Measurements from ENCODE around the gene YTHDF1.

The YTHDF1 gene

DNA sequence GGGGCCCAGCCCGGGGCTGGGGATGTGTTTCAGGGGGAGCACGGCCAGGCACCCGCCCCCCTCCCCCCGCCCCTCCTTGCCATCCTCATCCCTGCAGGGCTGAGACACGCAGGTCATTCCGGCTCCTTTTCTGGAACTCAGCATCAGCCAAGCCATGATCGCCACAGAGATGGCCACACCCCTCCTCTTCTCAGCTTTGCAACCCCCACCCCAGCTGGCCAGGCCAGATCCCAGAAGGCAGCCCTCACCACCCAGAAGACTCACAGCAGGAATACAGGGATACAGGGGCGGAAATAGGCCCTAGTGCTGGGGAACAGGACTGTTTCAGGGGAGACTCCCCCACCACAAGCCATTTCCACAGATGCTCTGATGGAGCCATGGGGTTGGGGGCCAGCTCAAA is 33.5 kb downstream of the YTHDF1 start:
- peak; percentile 27 for DNase-seq

DNA sequence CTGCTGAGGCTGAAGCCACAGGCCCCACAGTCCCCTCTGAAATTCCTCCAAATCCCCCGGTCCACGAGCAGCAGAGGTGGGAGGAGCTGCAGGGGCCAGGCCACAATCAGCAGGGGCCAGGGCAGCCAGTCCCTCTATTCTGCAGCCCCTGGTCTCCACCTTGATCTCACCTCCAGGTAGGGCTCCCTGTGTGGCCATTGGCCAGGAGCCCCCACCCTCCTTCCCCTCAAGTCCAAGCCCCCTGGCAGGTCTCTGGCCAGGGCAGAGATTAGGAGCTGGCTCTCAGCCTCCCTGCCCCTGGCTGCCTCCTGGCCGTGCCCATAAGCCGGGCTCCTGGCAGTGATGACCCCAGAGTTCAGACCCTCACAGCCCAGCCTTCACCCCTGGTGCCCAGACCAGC is 34.7 kb downstream of the YTHDF1 start:
- DNase-seq = no peak

DNA sequence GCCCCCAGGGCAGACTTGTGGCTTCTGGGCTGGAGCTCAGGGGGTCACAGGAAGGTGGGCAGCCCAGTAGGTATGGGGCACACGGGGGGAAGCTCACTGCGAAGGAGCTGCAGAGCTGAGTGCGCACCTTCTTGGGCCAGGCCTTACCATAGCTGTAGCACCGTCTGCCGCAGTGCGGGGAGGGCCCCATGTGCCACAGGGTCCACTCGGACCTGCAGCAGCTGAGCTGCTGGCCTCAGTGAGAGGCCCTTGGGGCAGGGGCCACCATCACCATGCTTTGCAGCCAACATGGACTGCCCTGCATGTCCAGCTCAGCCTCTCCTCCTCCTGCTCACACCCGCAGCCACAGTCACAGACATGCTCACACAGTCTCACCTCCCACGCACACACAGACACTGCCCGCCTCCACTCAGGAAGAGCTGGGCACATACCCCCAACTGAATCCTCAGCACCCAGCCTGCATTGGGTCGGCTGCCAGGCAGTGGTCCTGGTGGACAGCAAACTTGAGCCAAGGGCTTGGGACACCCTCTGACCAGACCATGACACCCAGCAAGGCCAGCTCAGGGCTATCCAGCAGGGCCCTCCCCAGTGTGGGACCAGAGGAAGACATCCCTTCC is 35.3 kb downstream of the YTHDF1 start:
- no peak for DNase-seq

DNA sequence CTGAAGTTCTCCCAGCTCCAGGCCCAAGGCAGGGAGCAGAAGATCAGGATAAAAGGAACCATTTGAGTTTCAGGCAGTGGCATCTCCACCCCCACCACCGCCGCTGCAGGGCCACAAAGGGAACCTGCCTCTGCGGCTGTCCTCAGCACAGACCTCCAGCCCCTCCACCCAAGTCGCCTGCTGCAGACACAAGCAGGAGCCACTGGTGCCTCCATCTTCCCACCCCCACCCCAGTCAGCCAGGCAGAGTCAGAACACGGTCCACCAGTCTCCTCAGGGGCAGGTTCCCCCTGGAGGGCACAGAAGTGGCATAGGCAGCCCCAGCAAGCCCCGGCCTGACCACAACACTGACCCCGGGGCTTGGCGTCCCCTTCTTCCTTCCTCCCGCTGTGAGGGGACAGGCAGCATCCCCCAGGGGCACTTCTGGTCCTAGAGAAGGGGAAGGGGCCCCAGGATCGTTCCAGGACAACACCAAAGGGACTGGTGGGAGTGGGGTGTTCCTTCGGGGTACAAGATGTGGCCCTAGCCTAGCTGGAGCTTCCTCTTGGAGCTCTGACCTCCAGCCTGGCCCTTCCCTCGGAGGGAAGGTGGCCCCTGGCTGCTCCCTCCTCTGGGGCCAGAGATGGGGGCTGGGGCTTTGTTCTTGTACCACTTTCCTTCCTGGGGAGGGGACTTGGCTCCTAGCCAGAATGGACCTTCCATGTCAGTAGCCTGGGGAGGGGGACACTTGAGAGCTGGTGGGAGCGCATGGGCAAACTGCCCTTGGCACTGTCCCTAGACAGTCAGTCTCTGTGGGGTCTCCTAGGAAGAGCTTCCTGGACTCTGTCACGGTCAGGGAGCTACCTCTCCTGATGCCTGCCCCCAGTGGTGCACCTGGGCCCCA is 36.0 kb downstream of the YTHDF1 start:
- DNase-seq = no peak

DNA sequence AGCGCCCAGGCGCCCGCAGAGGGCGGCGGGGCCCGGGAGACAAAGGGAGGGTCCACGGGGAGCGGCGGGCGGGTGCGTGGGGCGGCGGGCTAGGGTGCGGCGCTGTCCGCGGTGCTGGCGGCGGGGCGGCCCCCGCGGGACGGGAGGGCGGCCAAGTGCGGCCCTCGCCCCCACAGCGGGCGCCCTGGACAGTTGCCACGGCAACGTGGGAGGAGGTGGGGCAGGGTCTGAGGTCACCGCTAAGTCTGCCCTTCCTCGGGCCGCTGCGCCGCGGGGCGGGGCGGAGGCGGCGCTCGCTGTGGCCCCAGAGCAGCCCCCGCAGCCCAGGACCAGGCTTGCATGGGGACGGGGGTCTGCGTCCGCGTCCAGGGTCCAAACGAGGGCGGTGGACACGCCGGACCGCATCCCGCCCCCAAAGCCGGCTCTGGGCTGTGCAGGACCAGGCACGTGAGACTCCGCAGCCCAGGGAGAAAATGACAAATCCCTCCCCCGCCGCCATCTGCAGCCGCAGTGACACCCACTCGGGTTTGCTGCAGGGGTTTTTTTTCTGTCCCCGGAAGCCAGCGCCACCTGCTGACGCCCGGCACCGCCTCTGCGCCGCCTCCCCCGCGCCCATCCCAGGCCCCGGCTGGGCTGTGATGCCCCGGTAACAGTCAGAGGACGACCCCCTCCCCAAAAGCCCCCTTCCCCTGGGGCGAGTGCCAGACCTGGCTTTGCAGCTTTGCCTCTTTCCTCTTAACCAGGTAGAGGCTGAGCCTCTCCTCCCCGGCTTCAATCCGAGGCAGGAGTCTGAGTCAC is 36.8 kb downstream of the YTHDF1 start:
- peak; percentile 49 for DNase-seq

DNA sequence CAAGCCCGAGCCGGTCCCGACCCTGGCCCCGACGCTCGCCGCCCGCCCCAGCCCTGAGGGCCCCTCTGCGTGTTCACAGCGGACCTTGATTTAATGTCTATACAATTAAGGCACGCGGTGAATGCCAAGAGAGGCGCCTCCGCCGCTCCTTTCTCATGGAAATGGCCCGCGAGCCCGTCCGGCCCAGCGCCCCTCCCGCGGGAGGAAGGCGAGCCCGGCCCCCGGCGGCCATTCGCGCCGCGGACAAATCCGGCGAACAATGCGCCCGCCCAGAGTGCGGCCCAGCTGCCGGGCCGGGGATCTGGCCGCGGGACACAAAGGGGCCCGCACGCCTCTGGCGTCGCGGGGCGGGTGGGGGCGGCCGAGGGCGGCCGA is 37.5 kb downstream of the YTHDF1 start:
- DNase-seq = no peak

DNA sequence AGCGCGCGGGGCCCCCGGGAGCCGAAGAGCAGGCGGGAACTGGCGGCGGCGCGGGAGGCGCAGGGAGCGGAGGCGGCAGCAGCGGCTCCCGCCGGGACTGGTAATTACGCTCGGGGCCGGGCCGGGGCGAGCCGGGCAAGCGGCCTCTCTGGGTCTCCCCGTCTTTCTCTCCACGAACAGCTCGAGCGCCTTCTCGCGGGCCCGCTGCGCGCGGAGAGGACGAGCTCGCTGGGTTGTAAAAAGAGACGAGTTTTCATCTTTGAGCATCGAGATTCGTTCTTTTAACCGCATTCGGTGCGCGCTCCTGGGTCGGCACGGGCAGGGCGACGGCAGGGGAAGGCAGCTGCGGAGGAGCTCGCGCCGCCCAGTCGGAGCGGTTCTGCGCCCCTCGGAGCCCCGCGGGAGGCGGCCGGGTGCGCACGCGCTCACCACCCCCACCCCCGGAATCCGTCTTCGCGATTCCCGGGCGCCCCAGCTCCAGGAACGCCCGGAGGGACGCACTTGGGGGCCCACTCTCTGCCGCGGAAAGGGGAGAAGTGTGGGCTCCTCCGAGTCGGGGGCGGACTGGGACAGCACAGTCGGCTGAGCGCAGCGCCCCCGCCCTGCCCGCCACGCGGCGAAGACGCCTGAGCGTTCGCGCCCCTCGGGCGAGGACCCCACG is 38.0 kb downstream of the YTHDF1 start:
- no peak for DNase-seq

DNA sequence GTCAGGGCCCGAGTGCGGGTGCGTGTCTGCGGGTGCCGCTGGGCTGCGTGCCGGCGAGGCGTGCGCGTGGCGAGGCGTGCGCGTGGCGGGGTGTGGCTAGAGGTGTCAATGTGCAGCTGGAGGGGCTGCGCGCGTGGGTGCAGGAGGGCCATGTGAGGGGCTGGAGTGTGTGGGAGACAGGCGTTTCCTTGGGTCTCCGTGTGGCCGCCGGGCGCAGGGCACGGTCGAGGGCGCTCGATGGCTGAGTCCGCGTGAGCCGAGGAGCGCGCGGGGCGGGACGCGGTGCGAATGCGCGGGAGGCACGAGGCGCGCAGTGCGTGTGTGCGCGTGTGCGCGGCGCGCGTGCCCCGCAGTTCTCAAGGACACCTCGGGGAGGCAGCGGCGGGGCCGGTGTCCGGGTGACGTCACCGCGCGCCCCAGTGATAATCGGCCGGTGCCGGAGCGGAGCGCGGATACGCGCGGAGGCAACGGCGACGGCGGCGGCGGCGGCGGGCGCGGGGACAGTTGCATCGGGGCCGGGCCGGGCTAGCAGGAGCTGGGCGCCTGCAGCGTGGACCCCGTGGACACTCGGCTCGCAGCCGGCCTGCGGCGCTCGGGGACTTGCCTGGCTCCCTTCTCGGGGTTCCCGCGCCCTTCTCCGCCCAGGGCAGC is 38.7 kb downstream of the YTHDF1 start:
- no peak for DNase-seq

DNA sequence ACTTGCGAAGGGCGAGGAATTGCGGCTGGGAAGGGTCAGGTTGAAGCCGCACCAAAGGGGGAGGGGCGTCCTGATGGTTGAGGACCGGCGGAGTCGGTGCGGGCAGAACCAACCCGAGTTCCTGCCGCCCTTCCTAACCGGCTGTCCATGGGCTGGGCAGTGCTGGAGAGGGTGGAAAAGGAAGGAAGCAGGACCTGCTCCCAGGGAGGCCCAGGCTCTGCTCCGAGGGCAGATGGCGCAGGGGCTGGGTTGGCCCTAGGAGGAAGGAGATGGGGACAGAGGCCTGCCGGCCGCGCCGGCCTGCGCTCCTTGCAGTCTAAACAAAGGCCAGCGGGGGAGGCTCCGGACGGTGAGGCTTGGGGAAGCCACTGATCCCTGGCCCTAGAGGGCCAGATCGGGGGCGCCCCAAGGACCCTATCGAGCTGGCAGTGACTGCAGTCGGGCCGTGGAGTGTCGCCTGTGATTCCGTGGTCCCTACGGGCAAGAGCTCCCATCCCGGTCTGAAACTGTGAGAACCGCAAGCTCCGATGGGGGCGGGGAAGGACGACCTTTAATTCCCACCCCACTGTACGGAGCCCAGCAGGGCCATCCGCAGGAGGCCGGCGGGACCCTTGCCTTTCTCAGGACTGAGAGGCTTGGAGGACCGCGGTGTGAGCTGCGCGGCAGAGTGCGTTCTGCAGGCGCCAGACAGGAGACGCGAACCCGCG is 39.4 kb downstream of the YTHDF1 start:
- no peak for DNase-seq

DNA sequence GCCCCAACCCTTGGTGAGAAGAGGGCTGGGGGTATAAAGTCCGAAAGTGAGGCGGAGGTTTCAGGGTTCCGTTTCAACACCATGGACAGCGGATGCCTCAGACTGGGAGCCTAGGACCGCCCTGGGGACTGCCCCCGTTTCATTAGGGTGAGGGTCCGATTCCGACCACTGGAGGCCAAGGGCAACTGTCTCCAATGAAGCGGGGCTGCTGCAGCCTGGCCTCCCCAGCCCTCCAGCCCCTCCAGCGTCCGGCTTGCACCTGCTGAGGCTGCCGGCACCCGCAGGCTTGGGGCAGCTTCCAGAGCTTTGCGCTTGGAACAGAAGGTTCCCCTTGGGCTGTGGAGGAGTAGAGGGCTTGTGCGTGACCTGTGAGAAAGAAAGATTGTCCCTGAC is 39.9 kb downstream of the YTHDF1 start:
- no peak for DNase-seq

DNA sequence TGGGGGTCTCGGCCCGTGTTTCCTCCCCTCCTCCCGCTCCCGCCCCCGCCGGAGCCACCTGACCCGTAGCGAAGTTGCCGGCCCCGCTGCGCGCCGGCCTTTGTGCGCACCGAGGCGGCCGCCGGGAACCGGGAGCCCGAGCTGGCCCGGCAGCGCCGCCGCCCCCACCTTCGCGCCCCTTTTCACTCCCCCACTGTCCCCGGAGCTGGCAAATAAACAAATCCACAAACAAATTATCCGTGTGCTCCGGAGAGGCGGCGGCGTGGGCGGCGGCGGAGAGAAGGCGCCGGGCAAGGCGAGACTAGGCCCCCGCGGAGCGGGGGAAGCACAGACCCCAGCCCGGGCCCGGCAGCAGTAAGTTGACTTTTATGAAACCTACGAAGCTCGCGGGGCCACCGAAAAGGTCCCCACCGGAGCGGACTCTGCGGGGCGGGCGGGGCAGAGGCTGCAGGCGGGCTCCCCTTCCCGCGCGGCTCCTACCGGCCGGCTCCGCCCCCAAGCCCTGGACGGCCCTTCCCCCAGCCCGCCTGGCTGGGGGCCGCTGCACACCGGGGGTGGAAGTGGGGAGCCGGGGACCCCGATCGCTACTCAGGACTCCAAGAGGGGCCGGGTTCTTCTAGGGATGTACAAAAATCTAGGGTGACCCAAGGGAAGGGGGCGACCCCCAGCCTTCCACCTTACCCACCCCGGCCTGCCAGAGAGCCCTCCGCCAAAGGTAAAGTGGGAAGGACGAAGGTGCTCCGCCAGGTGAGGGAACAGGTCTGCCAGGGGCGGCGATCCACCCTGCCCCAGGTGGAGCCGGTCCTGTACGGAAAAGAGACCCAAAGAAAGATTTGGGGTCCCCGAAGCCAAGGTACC is 40.7 kb downstream of the YTHDF1 start:
- no peak for DNase-seq

DNA sequence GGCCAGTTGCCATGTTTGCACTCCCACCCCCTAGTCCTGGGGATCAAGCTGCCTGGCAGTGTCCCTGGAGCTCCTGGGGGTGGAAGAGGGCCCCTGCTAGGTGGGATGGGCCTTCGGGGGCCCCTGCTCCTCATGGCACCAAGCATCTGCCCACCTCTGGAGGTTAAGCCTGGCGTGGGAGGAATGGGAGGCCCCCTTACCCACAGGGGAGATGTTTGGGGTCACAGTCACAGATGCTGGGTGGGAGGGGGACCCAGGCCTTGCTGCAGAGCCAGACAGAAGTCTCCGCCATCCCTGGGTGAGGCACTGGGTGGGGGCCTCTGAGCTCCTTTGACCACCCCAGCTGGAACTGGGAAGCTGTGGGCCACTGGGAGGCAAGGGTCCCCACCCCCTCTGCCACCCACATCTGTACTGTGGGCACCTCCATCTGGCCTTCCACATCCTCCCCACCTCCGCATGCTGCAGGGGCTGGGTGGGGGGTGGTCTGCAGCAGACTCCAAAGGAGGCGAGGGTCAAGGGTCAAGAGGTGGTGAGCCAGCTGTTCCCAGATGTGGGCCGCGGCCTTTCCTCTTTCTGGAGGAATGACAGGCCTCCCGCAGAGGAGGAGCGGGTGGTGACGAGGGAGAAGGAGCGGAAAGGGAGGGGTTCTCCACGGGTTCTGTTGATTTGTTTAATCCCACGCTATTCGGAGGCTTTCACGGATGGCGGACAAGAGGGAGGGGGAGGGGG is 41.5 kb downstream of the YTHDF1 start:
- DNase-seq = no peak

DNA sequence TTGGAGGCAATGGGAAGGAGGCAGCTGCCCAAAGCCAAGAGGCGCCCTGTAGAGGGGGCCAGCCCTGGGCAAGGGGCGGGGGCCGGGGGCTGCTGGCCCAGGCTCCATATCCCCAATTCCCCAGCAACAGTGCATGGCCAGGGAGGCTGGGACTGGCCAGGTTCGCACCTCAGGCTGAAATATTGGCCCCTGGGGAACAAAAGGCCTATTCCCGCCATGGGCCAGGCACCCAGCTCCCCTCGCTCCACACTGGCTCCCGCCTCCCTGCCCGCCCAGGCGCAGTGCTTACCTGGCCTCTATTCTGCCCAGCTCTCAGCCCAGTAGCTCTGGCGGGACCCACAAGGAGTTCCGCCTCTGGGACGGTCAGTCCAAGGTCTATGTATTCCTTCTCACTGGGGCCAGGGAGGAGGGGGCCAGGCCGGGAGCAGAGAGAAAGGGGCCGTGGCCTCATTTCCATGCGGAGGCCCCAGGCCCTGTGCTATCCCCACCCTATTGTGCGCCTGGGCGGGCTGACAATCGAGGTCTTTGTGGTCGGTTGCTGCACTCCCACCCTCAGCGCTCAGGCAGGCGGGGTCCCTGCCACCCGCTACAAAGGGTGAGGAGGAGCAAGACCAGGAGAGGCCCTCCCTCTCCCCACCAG is 42.3 kb downstream of the YTHDF1 start:
- no peak for DNase-seq

DNA sequence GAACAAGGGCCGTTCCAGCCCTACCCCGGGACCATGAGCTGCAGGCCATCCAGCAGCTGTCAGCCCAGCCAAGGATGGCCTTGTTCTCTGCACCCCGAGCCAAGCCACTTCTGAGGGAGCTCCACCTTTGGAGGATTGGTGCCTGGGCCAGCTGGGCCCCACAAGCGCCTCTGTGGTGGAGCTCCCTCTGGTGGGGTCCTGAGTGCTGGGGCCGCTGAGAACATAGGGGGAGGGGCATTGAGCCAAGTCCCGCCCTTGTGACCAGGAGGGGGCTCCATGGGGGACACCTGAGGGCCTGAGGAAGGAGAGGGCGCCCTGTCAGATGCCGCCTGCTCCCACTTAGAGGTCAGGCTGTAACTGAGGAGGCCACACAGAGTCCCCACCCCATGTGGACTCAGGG is 43.2 kb downstream of the YTHDF1 start:
- no peak for DNase-seq

DNA sequence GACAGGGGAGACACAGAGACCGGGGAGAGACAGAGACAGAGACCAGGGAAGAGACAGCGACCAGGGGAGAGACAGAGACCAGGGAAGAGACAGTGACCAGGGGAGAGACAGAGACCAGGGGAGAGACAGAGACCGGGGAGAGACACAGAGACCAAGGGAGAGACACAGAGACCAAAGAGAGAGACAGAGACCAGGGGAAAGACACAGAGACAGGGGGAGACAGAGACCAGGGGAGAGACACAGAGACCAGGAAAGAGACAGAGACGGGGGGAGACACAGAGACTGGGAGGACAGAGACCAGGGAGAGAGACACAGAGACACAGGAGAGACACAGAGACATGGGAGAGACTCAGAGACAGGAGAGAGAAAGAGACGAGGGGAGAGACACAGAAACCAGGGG is 43.9 kb downstream of the YTHDF1 start:
- DNase-seq = no peak

DNA sequence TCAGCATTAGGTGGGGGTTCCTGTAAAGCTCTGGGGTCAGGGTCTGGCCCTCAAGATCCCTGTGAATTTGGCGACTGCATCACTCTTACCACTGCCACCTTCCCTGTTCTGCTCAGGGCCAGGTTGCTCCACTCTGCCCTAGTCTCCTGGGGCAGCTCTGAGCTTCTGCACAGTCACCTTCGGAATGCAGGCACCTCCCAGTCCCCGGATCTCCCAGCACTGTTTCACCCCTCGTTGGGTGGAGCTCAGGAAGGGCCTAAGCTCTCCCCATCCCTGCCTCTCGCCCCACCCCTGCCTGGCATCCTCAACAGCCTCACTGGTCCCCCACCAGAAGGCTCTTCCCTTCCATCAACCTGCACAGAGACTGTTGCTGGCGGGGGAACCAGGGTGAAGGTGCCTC is 46.2 kb downstream of the YTHDF1 start:
- DNase-seq = no peak

DNA sequence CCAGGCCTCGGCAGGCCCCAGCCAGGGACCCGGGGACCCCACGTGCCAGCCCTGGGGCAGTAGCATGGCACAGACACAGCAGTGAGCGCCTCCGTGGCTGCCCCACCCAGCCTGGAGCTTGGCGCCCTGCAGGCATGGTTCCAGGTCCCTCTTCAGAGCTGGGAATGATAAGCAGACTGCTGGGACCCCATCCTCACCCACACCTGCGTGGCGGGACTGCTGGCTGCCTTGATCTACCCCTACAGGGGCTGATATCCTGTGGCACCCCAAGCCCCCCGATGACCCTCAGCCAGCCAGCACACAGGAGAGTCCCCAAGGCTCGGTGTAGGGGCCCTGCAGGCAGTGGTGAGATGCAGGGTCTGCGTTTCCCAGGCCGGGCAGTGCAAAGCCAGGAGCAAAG is 47.1 kb downstream of the YTHDF1 start:
- DNase-seq = no peak

DNA sequence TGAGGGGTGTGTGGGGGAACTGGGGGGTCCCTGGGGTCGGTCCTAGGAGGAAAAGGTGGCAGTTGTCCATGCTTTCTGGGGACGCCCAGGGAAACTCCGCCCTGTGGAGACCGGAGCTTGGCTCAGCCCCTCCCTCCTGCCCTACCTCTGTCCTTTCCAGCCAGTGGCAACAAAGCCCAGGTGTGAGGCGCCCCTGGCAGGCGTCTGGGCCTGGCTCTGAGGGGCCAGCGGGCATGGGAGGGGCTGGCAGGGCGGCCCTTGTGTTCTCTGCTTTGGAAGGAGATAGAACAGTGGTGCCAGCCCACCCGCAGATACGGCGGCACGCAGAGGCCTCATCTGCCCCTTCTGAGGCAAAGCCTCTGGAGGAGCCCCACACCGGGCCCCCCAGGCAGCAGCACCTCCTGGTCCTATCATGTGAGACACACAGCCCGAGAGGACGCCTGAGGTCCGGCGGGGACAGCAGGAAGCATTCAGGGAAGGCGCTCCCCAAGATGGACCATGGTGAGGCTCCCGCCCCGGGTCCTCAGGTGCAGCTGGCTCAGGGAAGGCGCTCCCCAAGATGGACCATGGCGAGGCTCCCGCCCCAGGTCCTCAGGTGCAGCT is 47.9 kb downstream of the YTHDF1 start:
- DNase-seq = no peak

Measured in NCI-H1694 (cell line).